Neutrophil (primary cell): Measurements from ENCODE around the gene SCAF1.

Experiments
- H3K27ac ChIP-seq: fragments of 200-600 bp; sonication (generic); 2 replicates; pipeline ENCODE4 v1.5.1; 2016; ENCODE audit warnings: mild to moderate bottlenecking, moderate library complexity
- H3K27me3 ChIP-seq: fragments of 200-600 bp; sonication (generic); 2 replicates; pipeline ENCODE4 v1.6.0; 2016; ENCODE audit warnings: mild to moderate bottlenecking
- H3K36me3 ChIP-seq: fragments of 200-600 bp; sonication (generic); 2 replicates; pipeline ENCODE4 v1.5.1; 2017
- H3K4me1 ChIP-seq, 2 experiments: fragments of 200-600 bp in 1 of 2; sonication (generic) in 1 of 2; 1 replicate in 1 of 2; 2 replicates in 1 of 2; pipeline versions ENCODE4 v1.5.1 to v1.6.1; 2013 to 2016; ENCODE audit warnings: low read depth in 1 of 2, low read length in 1 of 2, mild to moderate bottlenecking in 1 of 2, moderate library complexity in 1 of 2; ENCODE audit not compliant: control insufficient read depth in 1 of 2, insufficient read depth in 1 of 2
- H3K4me3 ChIP-seq, 2 experiments: fragments of 200-600 bp in 1 of 2; sonication (generic) in 1 of 2; 1 replicate in 1 of 2; 2 replicates in 1 of 2; pipeline ENCODE4 v1.5.1; 2013 to 2016; ENCODE audit warnings: low read depth in 1 of 2, low read length in 1 of 2, mild to moderate bottlenecking in 1 of 2, moderate library complexity in 1 of 2
- H3K9me3 ChIP-seq: fragments of 200-600 bp; sonication (generic); 2 replicates; pipeline ENCODE4 v1.5.1; 2016
- TF ChIP-seq, protein P1 (sequence below): fragments of 200-600 bp; sonication (generic); IDR thresholded peaks from 2 replicates; pipeline ENCODE4 v1.5.1; 2016; ENCODE audit warnings: antibody characterized with exemption

SCAF1 gene

GRCh38 chr19:49696865-49697264 lies 54.9 kb downstream of the SCAF1 start:
- TF ChIP-seq, protein P1, sequence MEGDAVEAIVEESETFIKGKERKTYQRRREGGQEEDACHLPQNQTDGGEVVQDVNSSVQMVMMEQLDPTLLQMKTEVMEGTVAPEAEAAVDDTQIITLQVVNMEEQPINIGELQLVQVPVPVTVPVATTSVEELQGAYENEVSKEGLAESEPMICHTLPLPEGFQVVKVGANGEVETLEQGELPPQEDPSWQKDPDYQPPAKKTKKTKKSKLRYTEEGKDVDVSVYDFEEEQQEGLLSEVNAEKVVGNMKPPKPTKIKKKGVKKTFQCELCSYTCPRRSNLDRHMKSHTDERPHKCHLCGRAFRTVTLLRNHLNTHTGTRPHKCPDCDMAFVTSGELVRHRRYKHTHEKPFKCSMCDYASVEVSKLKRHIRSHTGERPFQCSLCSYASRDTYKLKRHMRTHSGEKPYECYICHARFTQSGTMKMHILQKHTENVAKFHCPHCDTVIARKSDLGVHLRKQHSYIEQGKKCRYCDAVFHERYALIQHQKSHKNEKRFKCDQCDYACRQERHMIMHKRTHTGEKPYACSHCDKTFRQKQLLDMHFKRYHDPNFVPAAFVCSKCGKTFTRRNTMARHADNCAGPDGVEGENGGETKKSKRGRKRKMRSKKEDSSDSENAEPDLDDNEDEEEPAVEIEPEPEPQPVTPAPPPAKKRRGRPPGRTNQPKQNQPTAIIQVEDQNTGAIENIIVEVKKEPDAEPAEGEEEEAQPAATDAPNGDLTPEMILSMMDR = no peak
- Histone ChIP-seq H3K27me3 (peaks cover 38% of the 10 kb centered on the region), H3K9me3 (no peaks in the 10 kb centered on the region), H3K27ac (no peak overlapping the region), H3K4me3 (no peak overlapping the region), H3K4me1 (no peaks in the 10 kb centered on the region), H3K36me3 (no peaks in the 10 kb centered on the region)

DNA sequence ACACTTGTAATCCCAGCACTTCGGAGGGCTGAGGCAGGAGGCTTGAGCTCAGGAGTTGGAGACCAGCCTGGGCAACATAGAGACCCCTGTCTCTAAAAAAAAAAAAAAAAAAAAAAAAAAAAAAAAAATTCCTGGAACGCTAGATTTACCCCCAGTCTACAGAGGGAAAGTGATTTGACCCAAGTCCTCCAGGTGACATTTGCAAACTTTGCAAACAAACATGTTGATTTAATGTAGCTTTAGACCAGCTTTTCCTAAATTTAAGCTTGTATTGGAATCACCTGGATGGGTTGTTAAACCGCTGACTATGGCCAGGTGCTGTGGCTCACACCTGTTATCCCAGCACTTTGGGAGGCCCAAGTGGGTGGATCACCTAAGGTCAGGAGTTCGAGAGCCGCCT lies 57.4 kb downstream of the SCAF1 start:
- TF ChIP-seq, protein P1 = no peak
- Histone ChIP-seq H3K4me1 (no peaks in the 10 kb centered on the region), H3K27ac (no peak overlapping the region), H3K4me3 (no peak overlapping the region), H3K9me3 (no peaks in the 10 kb centered on the region), H3K36me3 (no peaks in the 10 kb centered on the region), H3K27me3 (peaks cover 19% of the 10 kb centered on the region)

DNA sequence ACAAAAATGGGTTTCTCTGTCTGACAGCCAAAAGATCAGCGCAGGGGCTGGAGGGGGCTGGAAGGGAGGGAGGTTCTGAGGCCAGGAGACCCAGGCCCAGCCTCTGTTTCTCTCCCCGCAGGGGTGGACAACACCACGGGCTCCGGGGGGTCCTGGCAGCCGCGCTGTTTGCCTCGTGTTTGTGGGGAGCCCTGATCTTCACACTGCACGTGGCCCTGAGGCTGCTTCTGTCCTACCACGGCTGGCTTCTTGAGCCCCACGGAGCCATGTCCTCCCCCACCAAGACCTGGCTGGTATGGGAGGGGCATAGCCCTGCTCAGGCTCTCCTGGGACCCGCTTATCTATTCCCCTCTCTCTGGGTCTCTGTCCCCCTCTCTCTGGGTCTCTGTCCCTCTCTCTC lies 58.6 kb downstream of the SCAF1 start:
- Histone ChIP-seq H3K36me3 (no peaks in the 10 kb centered on the region), H3K27ac (no peak overlapping the region), H3K27me3 (peaks cover 19% of the 10 kb centered on the region), H3K4me3 (no peak overlapping the region), H3K9me3 (no peaks in the 10 kb centered on the region), H3K4me1 (no peaks in the 10 kb centered on the region)
- TF ChIP-seq, protein P1 = no peak

DNA sequence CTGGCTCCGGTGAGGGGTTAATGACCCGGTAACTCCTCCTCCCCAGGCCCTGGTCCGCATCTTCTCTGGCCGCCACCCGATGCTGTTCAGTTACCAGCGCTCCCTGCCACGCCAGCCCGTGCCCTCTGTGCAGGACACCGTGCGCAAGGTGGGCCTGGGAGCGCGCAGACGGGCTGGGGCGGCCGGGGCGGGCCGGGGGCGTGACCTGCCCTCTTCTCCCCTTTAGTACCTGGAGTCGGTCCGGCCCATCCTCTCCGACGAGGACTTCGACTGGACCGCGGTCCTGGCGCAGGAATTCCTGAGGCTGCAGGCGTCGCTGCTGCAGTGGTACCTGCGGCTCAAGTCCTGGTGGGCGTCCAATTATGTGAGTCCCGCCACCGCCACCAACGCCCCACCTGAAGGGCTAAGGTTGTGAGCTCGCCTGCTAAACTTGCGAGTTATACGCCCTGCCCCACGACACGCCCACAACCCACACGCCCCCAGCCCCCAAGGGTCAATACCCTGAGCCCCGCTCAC lies 59.3 kb downstream of the SCAF1 start:
- no peaks in the 10 kb centered on the region for H3K4me1 ChIP-seq
- H3K27ac ChIP-seq = no peak overlapping the region

GRCh38 chr19:49704888-49705642 lies 63.1 kb downstream of the SCAF1 start:
- Histone ChIP-seq H3K9me3 (no peaks in the 10 kb centered on the region), H3K4me1 (no peaks in the 10 kb centered on the region), H3K27ac (no peak overlapping the region), H3K27me3 (peaks cover 13% of the 10 kb centered on the region), H3K36me3 (no peaks in the 10 kb centered on the region), H3K4me3 (no peak overlapping the region)
- TF ChIP-seq, protein P1 = no peak

More for the DNA sequence above, 59.3 kb downstream of the SCAF1 start:
- peaks cover 19% of the 10 kb centered on the region for H3K27me3 ChIP-seq
- no peaks in the 10 kb centered on the region for H3K9me3 ChIP-seq
- H3K36me3 ChIP-seq = no peaks in the 10 kb centered on the region
- no peak overlapping the region for H3K4me3 ChIP-seq
- TF ChIP-seq, protein P1 = no peak
